Measurements from ENCODE around the gene SENP6.

DNA sequence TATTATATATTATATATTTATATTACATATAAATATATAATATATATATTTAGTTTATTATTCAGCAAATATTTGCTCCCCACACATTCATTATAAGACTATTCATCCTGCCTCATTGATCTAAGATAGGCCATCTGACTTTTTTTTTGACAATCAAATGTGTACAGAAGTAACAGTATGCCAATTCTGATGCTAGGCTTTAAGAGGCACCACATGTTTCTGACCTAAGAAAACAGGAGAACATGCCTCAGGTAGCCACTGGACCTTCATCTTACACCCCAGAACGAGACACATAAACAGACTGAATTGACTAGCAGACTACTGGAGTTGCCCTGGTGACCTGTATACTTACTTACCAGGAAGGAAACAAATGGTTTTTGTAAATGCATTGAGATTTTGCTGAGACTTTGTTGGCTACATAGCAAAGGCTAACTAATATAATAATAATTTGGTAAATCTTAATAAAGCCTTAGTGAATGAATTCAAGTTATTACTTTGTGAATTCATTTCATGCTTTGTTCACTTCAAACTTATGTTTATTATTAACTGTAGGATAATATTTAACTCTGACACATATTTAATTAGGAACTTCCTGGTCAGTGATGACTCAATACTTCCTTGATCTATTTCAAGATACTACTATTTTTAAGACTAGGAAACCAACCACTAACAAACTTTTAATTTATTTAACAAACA lies 134.0 kb downstream of the SENP6 start:
- TF ChIP-seq ZNF274 (IDR thresholded peaks at IDR 0.05; ENCODE audit: low read depth, low read length): no peak
- no peak for TF ChIP-seq YY1 (IDR thresholded peaks at IDR 0.05; ENCODE audit: insufficient read depth, insufficient read length)

Data from NT2/D1 (cell line).